Chondrocyte (in vitro differentiated cells): ENCODE data around the gene KCNQ1OT1. TPM values are rescaled to one million over a fixed set of nuclear protein-coding genes. Genes with fewer than 3 reads are reported as not detected.
A peak's percentile ranks its signal among the peaks of the same experiment; 100 is the strongest.

Experiments used
- DNase-seq: peaks from one replicate; pipeline ENCODE4 v3.0.0; 2021; ENCODE audit warnings: mixed read lengths, low spot score
- H3K27ac Mint-ChIP-seq: one replicate; pipeline ENCODE4 v1.8.0; 2021; ENCODE audit warnings: mild to moderate bottlenecking, moderate library complexity, mixed read lengths; ENCODE audit not compliant: unreplicated experiment
- H3K27me3 Mint-ChIP-seq: 2 replicates; pipeline ENCODE4 v1.8.0; 2021; ENCODE audit warnings: low read depth, mixed read lengths
- H3K36me3 Mint-ChIP-seq: 2 replicates; pipeline ENCODE4 v1.8.0; 2021; ENCODE audit warnings: low read depth, mixed read lengths
- H3K4me1 Mint-ChIP-seq: 2 replicates; pipeline ENCODE4 v1.8.0; 2021; ENCODE audit warnings: low read depth, mild to moderate bottlenecking, mixed read lengths
- H3K4me3 Mint-ChIP-seq: one replicate; pipeline ENCODE4 v1.8.0; 2021; ENCODE audit warnings: mild to moderate bottlenecking, moderate library complexity, mixed read lengths; ENCODE audit not compliant: unreplicated experiment
- H3K9me3 Mint-ChIP-seq: 2 replicates; pipeline ENCODE4 v1.8.0; 2021; ENCODE audit warnings: low read depth, mixed read lengths
- CTCF ChIP-seq: fragments of 200-600 bp; sonication (generic); IDR thresholded peaks from 2 replicates; pipeline ENCODE4 v1.5.0; 2021; ENCODE audit warnings: antibody characterized with exemption, mild to moderate bottlenecking, moderate library complexity
- total RNA-seq: library from RNA; stranded (reverse); gene quantifications from 3 replicates; pipeline ENCODE4 v1.2.1, GENCODE V29; 2021

Gene KCNQ1OT1
- total RNA-seq, 1 donor from 2014 or later, result 2.5 TPM

GRCh38 chr11:2670541-2671100, 29.2 kb downstream of the KCNQ1OT1 start:
- Mint-ChIP-seq H3K27ac (no peak overlapping the region), H3K4me1 (peaks cover 19% of the 10 kb centered on the region), H3K9me3 (no peaks in the 10 kb centered on the region), H3K4me3 (no peak overlapping the region), H3K36me3 (peaks cover 6% of the 10 kb centered on the region), H3K27me3 (no peaks in the 10 kb centered on the region)
- TF ChIP-seq CTCF, result no peak
- DNase-seq, result peak; percentile 34

GRCh38 chr11:2669634-2670469, 29.9 kb downstream of the KCNQ1OT1 start:
- H3K27me3 Mint-ChIP-seq, result no peaks in the 10 kb centered on the region
- no peak for TF ChIP-seq CTCF
- H3K4me3 Mint-ChIP-seq, result no peak overlapping the region
- peak; percentile 56 for DNase-seq
- H3K9me3 Mint-ChIP-seq, result no peaks in the 10 kb centered on the region
- peaks cover 6% of the 10 kb centered on the region for H3K36me3 Mint-ChIP-seq
- H3K27ac Mint-ChIP-seq, result no peak overlapping the region
- H3K4me1 Mint-ChIP-seq, result peaks cover 12% of the 10 kb centered on the region

- DNase-seq, result peak; percentile 32
- no peaks in the 10 kb centered on the region for H3K9me3 Mint-ChIP-seq
- H3K36me3 Mint-ChIP-seq, result peaks cover 9% of the 10 kb centered on the region
- H3K4me1 Mint-ChIP-seq, result peaks cover 5% of the 10 kb centered on the region
- H3K27ac Mint-ChIP-seq, result no peak overlapping the region
- H3K27me3 Mint-ChIP-seq, result no peaks in the 10 kb centered on the region
- H3K4me3 Mint-ChIP-seq, result no peak overlapping the region
- no peak for TF ChIP-seq CTCF
Observed at GRCh38 chr11:2668876-2669275, 30.9 kb downstream of the KCNQ1OT1 start.

DNA sequence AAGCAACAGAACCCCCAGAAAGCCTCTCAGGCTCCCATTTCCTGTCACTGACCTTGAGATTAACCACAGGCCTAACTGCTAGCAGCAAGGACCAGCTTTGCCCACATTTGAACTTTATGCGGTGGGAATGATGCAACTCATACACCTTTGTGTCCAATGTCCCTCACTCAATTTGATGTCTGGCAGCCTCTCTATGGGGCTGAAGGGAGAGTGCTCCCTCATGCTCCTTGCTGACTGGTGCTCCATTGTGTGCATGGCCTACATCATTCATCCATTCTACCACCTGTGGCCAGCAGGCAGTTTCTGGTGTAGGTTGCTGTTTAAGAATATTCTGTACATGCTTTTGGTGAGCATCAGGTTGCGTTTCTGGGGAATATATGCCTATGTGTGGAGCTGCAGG, 31.9 kb downstream of the KCNQ1OT1 start:
- Mint-ChIP-seq H3K4me3 (no peak overlapping the region), H3K9me3 (no peaks in the 10 kb centered on the region), H3K4me1 (no peaks in the 10 kb centered on the region), H3K36me3 (peaks cover 10% of the 10 kb centered on the region), H3K27me3 (no peaks in the 10 kb centered on the region), H3K27ac (no peak overlapping the region)
- peak; percentile 13 for DNase-seq
- TF ChIP-seq CTCF, result no peak

GRCh38 chr11:2666828-2667570, 32.8 kb downstream of the KCNQ1OT1 start:
- peaks cover 4% of the 10 kb centered on the region for H3K4me1 Mint-ChIP-seq
- H3K36me3 Mint-ChIP-seq, result peaks cover 16% of the 10 kb centered on the region
- no peaks in the 10 kb centered on the region for H3K9me3 Mint-ChIP-seq
- H3K27me3 Mint-ChIP-seq, result no peaks in the 10 kb centered on the region
- peak; percentile 42 for DNase-seq
- no peak overlapping the region for H3K27ac Mint-ChIP-seq
- no peak overlapping the region for H3K4me3 Mint-ChIP-seq
- no peak for TF ChIP-seq CTCF
